Measurements from ENCODE around the gene CRYL1.

CRYL1 gene

GRCh38 chr13:20358022-20358421 lies 167.6 kb downstream of the CRYL1 start:
- Histone ChIP-seq H3K4me3 (ENCODE audit: low read depth, low read length) (no peak overlapping the region), H3K4me1 (ENCODE audit: control insufficient read depth, insufficient read depth, low read length) (peaks cover 3% of the 10 kb centered on the region), H3K36me3 (ENCODE audit: control insufficient read depth, insufficient read depth, low read length) (no peaks in the 10 kb centered on the region), H3K9me3 (ENCODE audit: control insufficient read depth, insufficient read depth, low read length) (no peaks in the 10 kb centered on the region), H3K9ac (ENCODE audit: low read depth, low read length) (no peak overlapping the region), H3K27me3 (ENCODE audit: control insufficient read depth, insufficient read depth, low read length) (peaks cover 56% of the 10 kb centered on the region)

DNA sequence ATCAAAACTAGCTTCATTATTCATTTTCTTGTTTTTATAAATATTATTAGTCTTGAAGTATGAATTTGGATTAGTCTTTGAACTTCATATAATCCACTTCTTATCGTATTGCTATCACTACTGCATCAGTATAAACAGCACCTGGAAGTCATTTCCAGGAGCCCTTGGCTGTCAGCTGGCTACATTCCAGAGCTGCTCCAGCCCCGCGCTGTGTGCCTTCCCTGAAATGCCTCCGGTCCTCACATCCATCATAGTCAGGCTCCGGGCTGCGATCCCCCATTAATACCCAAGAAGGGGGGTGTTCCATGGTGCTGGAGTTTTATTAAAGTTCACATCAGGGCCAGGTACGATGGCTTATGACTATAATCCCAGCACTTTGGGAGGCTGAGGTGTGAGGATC lies 169.2 kb downstream of the CRYL1 start:
- Histone ChIP-seq H3K9ac (ENCODE audit: low read depth, low read length) (no peak overlapping the region), H3K4me3 (ENCODE audit: low read depth, low read length) (no peak overlapping the region), H3K9me3 (ENCODE audit: control insufficient read depth, insufficient read depth, low read length) (no peaks in the 10 kb centered on the region), H3K27me3 (ENCODE audit: control insufficient read depth, insufficient read depth, low read length) (peaks cover 45% of the 10 kb centered on the region), H3K36me3 (ENCODE audit: control insufficient read depth, insufficient read depth, low read length) (no peaks in the 10 kb centered on the region), H3K4me1 (ENCODE audit: control insufficient read depth, insufficient read depth, low read length) (peaks cover under 1% of the 10 kb centered on the region)

DNA sequence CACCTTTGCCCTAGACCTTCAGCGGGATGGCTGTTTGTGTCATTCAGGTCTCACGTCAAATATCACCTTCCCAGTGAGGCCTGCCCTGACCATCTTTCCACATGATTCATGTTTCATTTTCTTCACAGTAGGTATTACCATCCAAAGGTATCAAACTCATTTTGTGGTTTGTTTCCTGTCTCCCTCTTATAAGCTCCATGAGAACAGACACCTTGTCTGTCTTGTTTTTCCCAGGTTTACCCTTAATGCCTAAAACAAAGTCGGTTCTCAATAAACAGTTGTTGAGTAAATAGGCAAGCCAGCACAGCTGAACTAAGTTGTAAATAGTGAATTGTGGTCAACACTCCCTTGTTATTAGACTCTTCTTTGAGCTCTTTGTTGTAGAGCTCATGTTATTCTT lies 170.9 kb downstream of the CRYL1 start:
- Histone ChIP-seq H3K9me3 (ENCODE audit: control insufficient read depth, insufficient read depth, low read length) (no peaks in the 10 kb centered on the region), H3K36me3 (ENCODE audit: control insufficient read depth, insufficient read depth, low read length) (no peaks in the 10 kb centered on the region), H3K9ac (ENCODE audit: low read depth, low read length) (no peak overlapping the region), H3K4me3 (ENCODE audit: low read depth, low read length) (no peak overlapping the region), H3K4me1 (ENCODE audit: control insufficient read depth, insufficient read depth, low read length) (peaks cover 4% of the 10 kb centered on the region), H3K27me3 (ENCODE audit: control insufficient read depth, insufficient read depth, low read length) (peaks cover 28% of the 10 kb centered on the region)

DNA sequence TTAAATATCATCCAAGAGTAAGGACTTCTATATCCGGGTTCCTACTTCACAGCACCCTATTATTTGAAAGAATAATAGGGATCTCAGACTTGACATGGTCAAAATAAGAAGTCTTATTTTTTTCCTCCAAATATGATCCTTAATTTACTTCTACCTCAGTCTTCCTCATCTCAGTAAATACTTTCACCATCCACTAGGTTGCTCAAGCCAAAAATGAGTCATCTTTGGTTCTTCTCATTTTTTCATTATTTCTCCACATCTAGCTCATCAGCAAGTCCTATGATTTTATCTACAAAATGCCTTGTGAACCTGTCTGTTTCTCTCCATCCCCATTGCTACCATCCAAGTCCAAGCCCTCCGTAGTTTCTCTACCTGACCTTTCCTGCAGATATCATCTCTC lies 171.7 kb downstream of the CRYL1 start:
- Histone ChIP-seq H3K27me3 (ENCODE audit: control insufficient read depth, insufficient read depth, low read length) (peaks cover 21% of the 10 kb centered on the region), H3K36me3 (ENCODE audit: control insufficient read depth, insufficient read depth, low read length) (no peaks in the 10 kb centered on the region), H3K4me1 (ENCODE audit: control insufficient read depth, insufficient read depth, low read length) (peaks cover 4% of the 10 kb centered on the region)

More for the DNA sequence above, 171.7 kb downstream of the CRYL1 start:
- Histone ChIP-seq H3K9me3 (ENCODE audit: control insufficient read depth, insufficient read depth, low read length) (no peaks in the 10 kb centered on the region), H3K4me3 (ENCODE audit: low read depth, low read length) (no peak overlapping the region), H3K9ac (ENCODE audit: low read depth, low read length) (no peak overlapping the region)

All from iPS-15b (cell line).